HEK293T (cell line): ENCODE results near the gene FPGS.

Experiments
- CTCF ChIA-PET: fragments of 350-600 bp; formaldehyde crosslinking; extraction: SDS; loops from one replicate; lab custom pipeline; 2021; ENCODE audit warnings: antibody characterized with exemption, inconsistent platforms; lab: Yijun Ruan, JAX
- POLR2A ChIA-PET: fragments of 350-600 bp; formaldehyde crosslinking; extraction: SDS; loops from one replicate; lab custom pipeline; 2020; ENCODE audit warnings: antibody characterized with exemption, inconsistent platforms; lab: Yijun Ruan, JAX
- DNase-seq: peaks from one replicate; pipeline ENCODE4 v3.0.0; 2012; ENCODE audit warnings: mixed read lengths; ENCODE audit errors: extremely low spot score
- ARNT ChIP-seq: fragments of 450-650 bp; IDR thresholded peaks from 2 replicates; pipeline ENCODE4 v1.6.1; 2017; ENCODE audit warnings: mild to moderate bottlenecking
- BHLHE40 ChIP-seq: fragments of 450-650 bp; IDR thresholded peaks from 2 replicates; pipeline ENCODE4 v1.6.1; 2016; ENCODE audit warnings: mild to moderate bottlenecking, moderate library complexity, borderline replicate concordance
- CTBP1 ChIP-seq: fragments of 450-650 bp; IDR thresholded peaks from 2 replicates; pipeline ENCODE4 v1.6.1; 2016; ENCODE audit warnings: borderline replicate concordance
- ELF4 ChIP-seq: fragments of 450-650 bp; IDR thresholded peaks from 2 replicates; pipeline ENCODE4 v1.6.1; 2017; ENCODE audit warnings: antibody characterized with exemption
- FOXA1 ChIP-seq: fragments of 450-650 bp; IDR thresholded peaks from 2 replicates; pipeline ENCODE4 v1.6.1; 2016; ENCODE audit warnings: mild to moderate bottlenecking
- FOXK2 ChIP-seq: fragments of 450-650 bp; IDR thresholded peaks from 2 replicates; pipeline ENCODE4 v1.6.1; 2016; ENCODE audit warnings: mild to moderate bottlenecking
- FOXM1 ChIP-seq: fragments of 450-650 bp; IDR thresholded peaks from 2 replicates; pipeline ENCODE4 v1.6.1; 2017; ENCODE audit warnings: mild to moderate bottlenecking, borderline replicate concordance
- HDGF ChIP-seq: fragments of 450-650 bp; IDR thresholded peaks from 2 replicates; pipeline ENCODE4 v1.6.1; 2017; ENCODE audit warnings: antibody characterized with exemption, borderline replicate concordance
- L3MBTL2 ChIP-seq: fragments of 450-650 bp; conservative IDR thresholded peaks from 2 replicates; pipeline ENCODE4 v1.6.1; 2016; ENCODE audit warnings: mild to moderate bottlenecking
- LEF1 ChIP-seq: fragments of 450-650 bp; IDR thresholded peaks from 2 replicates; pipeline ENCODE4 v1.6.1; 2017; ENCODE audit warnings: mild to moderate bottlenecking, borderline replicate concordance
- NFRKB ChIP-seq: fragments of 450-650 bp; IDR thresholded peaks from 2 replicates; pipeline ENCODE4 v1.6.1; 2016; ENCODE audit warnings: mild to moderate bottlenecking, moderate library complexity
- PKNOX1 ChIP-seq: fragments of 450-650 bp; IDR thresholded peaks from 2 replicates; pipeline ENCODE4 v1.6.1; 2016
- SP1 ChIP-seq: fragments of 450-650 bp; IDR thresholded peaks from 2 replicates; pipeline ENCODE4 v1.6.1; 2017
- SUZ12 ChIP-seq: fragments of 450-650 bp; IDR thresholded peaks from 2 replicates; pipeline ENCODE4 v1.6.1; 2016; ENCODE audit warnings: mild to moderate bottlenecking
- TARDBP ChIP-seq: fragments of 450-650 bp; IDR thresholded peaks from 2 replicates; pipeline ENCODE4 v1.6.1; 2016
- ZNF384 ChIP-seq: fragments of 450-650 bp; IDR thresholded peaks from 2 replicates; pipeline ENCODE4 v1.6.1; 2016

The FPGS gene

GRCh38 chr9:127805620-127806019 lies 2.9 kb downstream of the FPGS start:
- TF ChIP-seq ZNF384 = no peak
- no peak for TF ChIP-seq CTBP1
- no peak for TF ChIP-seq HDGF
- no peak for TF ChIP-seq BHLHE40
- TF ChIP-seq LEF1 = no peak
- CTCF ChIA-PET = interaction anchor here (0.6 to 1.0 kb wide), 3 partner anchors 14 to 902 kb away, joined by 3 to 6 read pairs (median 3); no protein-coding TSS in a partner anchor
- peak; percentile 44 for DNase-seq
- POLR2A ChIA-PET = no interaction called here

GRCh38 chr9:127806871-127807270 lies 4.2 kb downstream of the FPGS start:
- TF ChIP-seq HDGF (no peak), LEF1 (no peak), PKNOX1 (no peak), TARDBP (no peak), L3MBTL2 (no peak)
- no peak for DNase-seq
- ChIA-PET CTCF (no interaction called here), POLR2A (no interaction called here)

GRCh38 chr9:127808347-127809001 lies 5.8 kb downstream of the FPGS start:
- POLR2A ChIA-PET = interaction anchor here (1.3 kb wide), 1 partner anchor 73 kb away, joined by 5 read pairs; the partner anchor contains the start of gene TOR2A
- DNase-seq = no peak
- CTCF ChIA-PET = no interaction called here
- TF ChIP-seq LEF1 (no peak), SP1 (no peak), ELF4 (no peak), HDGF (no peak), BHLHE40 (no peak), ARNT (no peak), FOXK2 (no peak), FOXA1 (no peak), FOXM1 (no peak), TARDBP (no peak), NFRKB (no peak), CTBP1 (no peak), SUZ12 (no peak), ZNF384 (no peak), PKNOX1 (no peak), L3MBTL2 (no peak)

GRCh38 chr9:127809002-127809539 lies 6.4 kb downstream of the FPGS start:
- DNase-seq = no peak
- TF ChIP-seq LEF1 = no peak
- no peak for TF ChIP-seq ZNF384
- TF ChIP-seq CTBP1 = no peak
- TF ChIP-seq HDGF = no peak
- no peak for TF ChIP-seq ARNT
- ChIA-PET POLR2A (interaction anchor here (1.3 kb wide), 1 partner anchor 74 kb away, joined by 5 read pairs; the partner anchor contains the start of gene TOR2A), CTCF (no interaction called here)

GRCh38 chr9:127809540-127810377 lies 7.1 kb downstream of the FPGS start:
- DNase-seq = peak; percentile 89
- ChIA-PET CTCF (no interaction called here), POLR2A (interaction anchor here (1.3 kb wide), 1 partner anchor 75 kb away, joined by 5 read pairs; the partner anchor contains the start of gene TOR2A)
- TF ChIP-seq HDGF (0 out of 2 replicates have a peak, but pooled peaks have one; percentile 16), NFRKB (no peak)

- no peak for TF ChIP-seq FOXK2
- TF ChIP-seq SP1 = no peak
- TF ChIP-seq PKNOX1 = no peak
- TF ChIP-seq LEF1 = no peak
- no peak for TF ChIP-seq HDGF
- TF ChIP-seq BHLHE40 = no peak
- TF ChIP-seq CTBP1 = no peak
- TF ChIP-seq SUZ12 = no peak
- no peak for TF ChIP-seq FOXM1
- TF ChIP-seq ZNF384 = no peak
- TF ChIP-seq FOXA1 = no peak
- no peak for TF ChIP-seq L3MBTL2
- TF ChIP-seq ELF4 = no peak
- TF ChIP-seq NFRKB = no peak
- no peak for TF ChIP-seq TARDBP
- no peak for TF ChIP-seq ARNT
- no peak for DNase-seq
- ChIA-PET POLR2A (no interaction called here), CTCF (no interaction called here)
These were observed 7.9 kb downstream of the FPGS start for GRCh38 chr9:127810378-127811187.
